GM18951 (cell line): ENCODE measurements around the gene TSPAN4.

Source experiments
- POLR2A ChIP-seq: IDR thresholded peaks from 4 replicates; pipeline ENCODE4 v1.6.1; 2011; ENCODE audit warnings: mild to moderate bottlenecking; ENCODE audit not compliant: insufficient read length, insufficient read depth; ENCODE audit errors: extremely low read depth
- in situ Hi-C: fragments of 300-500 bp; cut with MboI; formaldehyde crosslinking; loops from one replicate; pipeline ENCODE4 v1.12.0; 2022; ENCODE audit warnings: low sequenced_read_pairs, mixed read lengths, inconsistent platforms; ENCODE audit not compliant: unreplicated experiment

The TSPAN4 gene

DNA sequence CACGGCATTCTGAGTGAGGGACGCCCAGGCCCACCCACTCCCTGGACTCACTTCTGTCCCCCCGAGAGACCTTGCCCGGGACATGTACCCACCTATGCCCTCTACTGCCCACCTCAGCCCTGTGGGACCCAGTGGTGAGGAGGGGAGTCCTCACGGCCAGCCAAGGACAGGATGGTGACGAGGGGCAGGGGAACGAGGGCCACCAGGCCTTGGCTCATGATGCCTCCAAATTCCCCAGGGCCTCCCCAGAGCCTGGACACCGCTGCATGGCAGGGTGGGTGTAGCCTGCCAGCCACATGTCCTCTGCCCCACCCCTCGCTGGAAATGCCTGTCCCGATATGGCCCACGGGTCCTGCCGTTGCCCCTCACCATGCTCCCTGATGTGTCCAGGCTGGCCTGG is 26.1 kb downstream of the TSPAN4 start:
- no peak for TF ChIP-seq POLR2A
- in situ Hi-C loops, result no loop called here

- in situ Hi-C loops, result no loop called here
- TF ChIP-seq POLR2A, result no peak
Observed at GRCh38 chr11:869399-870126, 26.9 kb downstream of the TSPAN4 start.

DNA sequence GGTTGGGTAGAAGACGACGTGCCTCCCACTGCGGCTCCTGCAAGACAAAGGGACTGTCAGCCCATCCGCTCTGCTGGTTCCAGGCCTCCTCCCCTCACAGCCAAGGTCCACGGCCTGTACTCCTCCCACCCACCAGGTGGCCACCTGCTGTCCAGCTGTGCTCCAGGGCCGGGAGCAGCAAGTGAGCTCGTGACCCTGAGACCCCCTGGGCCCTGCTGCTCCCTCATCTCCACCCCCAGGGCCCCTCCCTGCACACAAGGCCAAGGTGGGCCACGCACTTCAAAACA is 27.4 kb downstream of the TSPAN4 start:
- TF ChIP-seq POLR2A, result no peak

GRCh38 chr11:870418-870817 is 27.8 kb downstream of the TSPAN4 start:
- no peak for TF ChIP-seq POLR2A
- in situ Hi-C loops, result no loop called here

More for the DNA sequence above, 27.4 kb downstream of the TSPAN4 start:
- in situ Hi-C loops, result no loop called here

DNA sequence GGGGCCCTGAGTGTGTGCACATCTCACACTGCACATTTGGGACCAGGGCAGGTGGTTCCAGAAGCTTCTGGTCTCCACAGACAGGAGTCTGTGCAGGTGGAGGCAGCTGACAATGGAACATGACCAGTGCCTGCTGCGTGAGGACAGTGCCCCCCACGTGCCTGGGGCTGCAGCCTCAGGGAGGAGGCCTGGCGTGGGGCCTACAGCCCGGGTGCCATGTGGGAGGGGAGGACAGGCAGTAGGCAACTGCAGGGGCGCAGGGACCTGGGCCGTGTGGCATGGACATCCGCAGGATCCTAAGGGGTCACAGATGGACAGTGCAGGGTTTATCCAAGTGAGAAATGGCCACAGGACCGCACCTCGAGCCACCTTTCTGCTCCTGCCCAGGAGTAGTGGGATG is 28.8 kb downstream of the TSPAN4 start:
- in situ Hi-C loops, result no loop called here
- no peak for TF ChIP-seq POLR2A

DNA sequence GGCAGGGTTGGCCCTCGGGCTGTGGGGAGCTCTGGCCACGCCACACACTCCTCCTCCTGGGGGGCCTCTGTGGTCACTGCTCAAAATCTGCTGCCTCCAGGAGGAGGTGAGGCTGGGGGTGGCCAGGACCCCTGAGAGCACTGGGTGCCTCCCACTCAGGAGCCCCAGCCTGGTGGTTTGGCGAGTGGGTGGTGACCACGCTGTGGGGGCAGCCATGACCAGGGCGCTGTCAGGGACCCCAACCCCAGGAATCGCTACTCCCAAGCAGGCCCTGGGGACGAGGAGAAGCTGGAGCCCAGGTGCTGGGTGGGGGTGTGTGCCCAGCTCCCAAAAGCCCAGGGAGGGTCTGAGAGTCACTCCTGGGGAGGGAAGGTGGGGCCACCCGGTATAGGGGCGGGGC is 30.1 kb downstream of the TSPAN4 start:
- TF ChIP-seq POLR2A, result no peak
- in situ Hi-C loops, result no loop called here

- no peak for TF ChIP-seq POLR2A
- in situ Hi-C loops, result no loop called here
Observed at GRCh38 chr11:873706-874105, 31.1 kb downstream of the TSPAN4 start.

GRCh38 chr11:875203-875602 is 32.6 kb downstream of the TSPAN4 start:
- in situ Hi-C loops, result loop anchor here (25.0 kb wide), 1 partner anchor 162 kb away; the partner anchor contains the start of gene MUC6
- no peak for TF ChIP-seq POLR2A

GRCh38 chr11:875769-876301 is 33.2 kb downstream of the TSPAN4 start:
- TF ChIP-seq POLR2A, result no peak
- in situ Hi-C loops, result loop anchor here (25.0 kb wide), 1 partner anchor 161 kb away; the partner anchor contains the start of gene MUC6

- TF ChIP-seq POLR2A, result no peak
- in situ Hi-C loops, result loop anchor here (25.0 kb wide), 1 partner anchor 161 kb away; the partner anchor contains the start of gene MUC6
Observed at GRCh38 chr11:876545-876944, 33.9 kb downstream of the TSPAN4 start.

DNA sequence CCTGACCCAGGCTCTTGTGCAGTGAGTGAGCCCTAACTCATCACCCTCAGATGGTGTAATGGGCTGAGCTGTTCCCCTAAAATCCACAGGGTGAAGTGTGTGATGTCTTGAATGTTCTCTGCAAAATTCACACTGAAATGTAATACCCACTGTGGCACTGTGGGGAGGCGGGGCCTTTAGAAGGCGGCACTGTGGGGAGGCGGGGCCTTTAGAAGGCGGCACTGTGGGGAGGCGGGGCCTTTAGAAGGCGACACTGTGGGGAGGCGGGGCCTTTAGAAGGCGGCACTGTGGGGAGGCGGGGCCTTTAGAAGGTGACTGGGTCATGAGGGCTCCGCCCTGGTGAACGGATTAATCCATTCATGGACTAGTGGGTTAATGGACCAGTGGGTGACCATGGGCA is 34.9 kb downstream of the TSPAN4 start:
- no peak for TF ChIP-seq POLR2A
- in situ Hi-C loops, result loop anchor here (25.0 kb wide), 1 partner anchor 160 kb away; the partner anchor contains the start of gene MUC6

- no peak for TF ChIP-seq POLR2A
- in situ Hi-C loops, result loop anchor here (25.0 kb wide), 1 partner anchor 157 kb away; the partner anchor contains the start of gene MUC6
Observed at GRCh38 chr11:880447-880846, 37.8 kb downstream of the TSPAN4 start.

GRCh38 chr11:882596-882995 is 39.9 kb downstream of the TSPAN4 start:
- in situ Hi-C loops, result loop anchor here (25.0 kb wide), 1 partner anchor 155 kb away; the partner anchor contains the start of gene MUC6
- no peak for TF ChIP-seq POLR2A

- no peak for TF ChIP-seq POLR2A
- in situ Hi-C loops, result loop anchor here (25.0 kb wide), 1 partner anchor 154 kb away; the partner anchor contains the start of gene MUC6
Observed at GRCh38 chr11:883527-883926, 40.9 kb downstream of the TSPAN4 start.
